ENCODE measurements around the gene CYP3A7. TPM values are rescaled to one million over a fixed set of nuclear protein-coding genes. Genes with fewer than 3 reads are reported as not detected.

CYP3A7 gene
- total and polyA plus RNA-seq, 2 of the 13 experiments (the other 11 are each of a cell fraction or from before 2014, with no cell fraction given), result 5.8 to 6.4 TPM

GRCh38 chr7:99719996-99720769 is 14.8 kb downstream of the CYP3A7 start (continued):
- TF ChIP-seq ZNF644 (CRISPR knock-in tag; IDR thresholded peaks at IDR 0.05; ENCODE audit: low read depth) (peak; percentile 59; the same call in 1 of the 2 replicates), SNAI1 (CRISPR knock-in tag; IDR thresholded peaks at IDR 0.05; ENCODE audit: borderline replicate concordance) (no peak), PHF5A (CRISPR knock-in tag; IDR thresholded peaks at IDR 0.05; ENCODE audit: low read depth, unreplicated experiment) (peak; percentile 31), ZNF30 (CRISPR knock-in tag; IDR thresholded peaks at IDR 0.05) (no peak), ZNF670 (CRISPR knock-in tag; IDR thresholded peaks at IDR 0.05; ENCODE audit: borderline replicate concordance) (no peak), ZNF75D (CRISPR knock-in tag; IDR thresholded peaks at IDR 0.05; ENCODE audit: borderline replicate concordance) (no peak), RNF219 (CRISPR knock-in tag; IDR thresholded peaks at IDR 0.05) (no peak), POLR2AphosphoS2 (IDR thresholded peaks at IDR 0.05; ENCODE audit: low read depth, low read length) (no peak), YEATS2 (CRISPR knock-in tag; IDR thresholded peaks at IDR 0.05; ENCODE audit: borderline replicate concordance) (peak; percentile 51; the same call in 1 of the 2 replicates), SOX13 (IDR thresholded peaks at IDR 0.05) (no peak), SOX13 (CRISPR knock-in tag; conservative IDR thresholded peaks at IDR 0.05 in 1 of 2, IDR thresholded peaks at IDR 0.05 in 1 of 2) (peak in 1 of 2 experiments; percentile 68; a peak in 2 of 4 replicates), ATF4 (CRISPR knock-in tag; IDR thresholded peaks at IDR 0.05) (peak in 1 of 2 experiments; percentile 49; a peak in 1 of 4 replicates), ATF2 (CRISPR knock-in tag; IDR thresholded peaks at IDR 0.05) (peak; percentile 61; the same call in 1 of the 2 replicates), SKIL (CRISPR knock-in tag; IDR thresholded peaks at IDR 0.05; ENCODE audit: borderline replicate concordance) (peak; percentile 58; the same call in 1 of the 2 replicates), ZFP91 (CRISPR knock-in tag; IDR thresholded peaks at IDR 0.05; ENCODE audit: borderline replicate concordance) (no peak), CERS6 (CRISPR knock-in tag; IDR thresholded peaks at IDR 0.05) (no peak)
